Measurements from ENCODE around the gene NAA10.

The NAA10 gene

DNA sequence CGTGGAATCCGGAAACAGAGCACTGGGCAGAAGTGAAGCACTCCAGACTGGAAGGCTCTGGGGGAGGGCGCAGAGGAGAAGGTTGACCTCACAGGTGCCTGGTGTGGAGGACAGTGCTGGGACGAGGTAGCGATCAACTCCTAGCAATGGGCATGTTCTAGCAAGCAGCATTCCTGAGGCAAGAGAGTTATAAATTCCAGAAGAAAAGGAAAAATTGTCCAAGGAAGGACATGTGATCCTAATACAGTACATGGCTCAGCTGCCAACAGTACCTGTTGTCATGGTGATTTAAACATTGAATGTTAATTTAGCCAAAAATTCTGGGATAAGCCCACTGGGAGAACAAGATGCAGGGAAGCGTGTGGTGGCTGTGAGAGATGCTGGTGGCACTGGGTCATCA is 17.0 kb downstream of the NAA10 start (continued):
- TF ChIP-seq RBAK (tag by site-specific recombination; IDR thresholded peaks at IDR 0.05) = no peak

DNA sequence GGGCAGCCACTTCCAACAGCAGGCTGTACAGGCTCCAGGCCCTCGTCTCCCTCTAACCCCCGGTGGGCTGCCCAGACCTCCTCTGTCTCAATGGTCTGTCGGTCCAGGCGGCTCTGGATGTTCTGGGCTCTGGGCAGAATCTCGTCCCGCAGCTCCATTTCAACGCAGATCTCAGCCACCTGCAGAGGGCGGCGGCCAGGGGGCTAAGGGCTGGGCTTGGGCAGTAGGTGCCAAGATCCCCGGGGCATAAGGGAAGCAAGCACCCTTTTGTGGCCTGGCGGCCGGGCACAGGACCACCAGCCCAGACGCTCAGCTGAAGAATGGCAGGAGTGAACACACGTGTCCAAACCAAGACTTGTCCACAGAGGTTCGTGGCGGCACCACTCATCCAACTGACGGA is 21.1 kb downstream of the NAA10 start:
- POLR2A ChIA-PET = interaction anchor here (1.3 to 1.7 kb wide), 2 partner anchors 12 to 15 kb away, joined by 6 read pairs; no protein-coding TSS in a partner anchor
- Histone ChIP-seq H3K4me3 (ENCODE audit: low read depth, low read length) (no peak overlapping the region), H3K9me3 (ENCODE audit: control insufficient read depth, insufficient read depth, low read depth, low read length) (no peaks in the 10 kb centered on the region), H3K27ac (ENCODE audit: extremely low read depth, low read depth, low read length) (no peak overlapping the region), H3K4me1 (ENCODE audit: control insufficient read depth, insufficient read depth, low read length) (no peaks in the 10 kb centered on the region), H3K36me3 (ENCODE audit: control insufficient read depth in 2 of 2, insufficient read depth in 1 of 2, low read length in 2 of 2) (no peaks in the 10 kb centered on the region)
- CTCF ChIA-PET = interaction anchor here (1.1 to 9.6 kb wide), 2 partner anchors 10 to 37 kb away, joined by 3 to 72 read pairs; no protein-coding TSS in a partner anchor
- TF ChIP-seq, protein P1, sequence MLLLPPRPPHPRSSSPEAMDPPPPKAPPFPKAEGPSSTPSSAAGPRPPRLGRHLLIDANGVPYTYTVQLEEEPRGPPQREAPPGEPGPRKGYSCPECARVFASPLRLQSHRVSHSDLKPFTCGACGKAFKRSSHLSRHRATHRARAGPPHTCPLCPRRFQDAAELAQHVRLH (tag by site-specific recombination; IDR thresholded peaks at IDR 0.05) = no peak
- no peak for TF ChIP-seq ZNF423 (tag by site-specific recombination; IDR thresholded peaks at IDR 0.05)
- TF ChIP-seq, protein P2, sequence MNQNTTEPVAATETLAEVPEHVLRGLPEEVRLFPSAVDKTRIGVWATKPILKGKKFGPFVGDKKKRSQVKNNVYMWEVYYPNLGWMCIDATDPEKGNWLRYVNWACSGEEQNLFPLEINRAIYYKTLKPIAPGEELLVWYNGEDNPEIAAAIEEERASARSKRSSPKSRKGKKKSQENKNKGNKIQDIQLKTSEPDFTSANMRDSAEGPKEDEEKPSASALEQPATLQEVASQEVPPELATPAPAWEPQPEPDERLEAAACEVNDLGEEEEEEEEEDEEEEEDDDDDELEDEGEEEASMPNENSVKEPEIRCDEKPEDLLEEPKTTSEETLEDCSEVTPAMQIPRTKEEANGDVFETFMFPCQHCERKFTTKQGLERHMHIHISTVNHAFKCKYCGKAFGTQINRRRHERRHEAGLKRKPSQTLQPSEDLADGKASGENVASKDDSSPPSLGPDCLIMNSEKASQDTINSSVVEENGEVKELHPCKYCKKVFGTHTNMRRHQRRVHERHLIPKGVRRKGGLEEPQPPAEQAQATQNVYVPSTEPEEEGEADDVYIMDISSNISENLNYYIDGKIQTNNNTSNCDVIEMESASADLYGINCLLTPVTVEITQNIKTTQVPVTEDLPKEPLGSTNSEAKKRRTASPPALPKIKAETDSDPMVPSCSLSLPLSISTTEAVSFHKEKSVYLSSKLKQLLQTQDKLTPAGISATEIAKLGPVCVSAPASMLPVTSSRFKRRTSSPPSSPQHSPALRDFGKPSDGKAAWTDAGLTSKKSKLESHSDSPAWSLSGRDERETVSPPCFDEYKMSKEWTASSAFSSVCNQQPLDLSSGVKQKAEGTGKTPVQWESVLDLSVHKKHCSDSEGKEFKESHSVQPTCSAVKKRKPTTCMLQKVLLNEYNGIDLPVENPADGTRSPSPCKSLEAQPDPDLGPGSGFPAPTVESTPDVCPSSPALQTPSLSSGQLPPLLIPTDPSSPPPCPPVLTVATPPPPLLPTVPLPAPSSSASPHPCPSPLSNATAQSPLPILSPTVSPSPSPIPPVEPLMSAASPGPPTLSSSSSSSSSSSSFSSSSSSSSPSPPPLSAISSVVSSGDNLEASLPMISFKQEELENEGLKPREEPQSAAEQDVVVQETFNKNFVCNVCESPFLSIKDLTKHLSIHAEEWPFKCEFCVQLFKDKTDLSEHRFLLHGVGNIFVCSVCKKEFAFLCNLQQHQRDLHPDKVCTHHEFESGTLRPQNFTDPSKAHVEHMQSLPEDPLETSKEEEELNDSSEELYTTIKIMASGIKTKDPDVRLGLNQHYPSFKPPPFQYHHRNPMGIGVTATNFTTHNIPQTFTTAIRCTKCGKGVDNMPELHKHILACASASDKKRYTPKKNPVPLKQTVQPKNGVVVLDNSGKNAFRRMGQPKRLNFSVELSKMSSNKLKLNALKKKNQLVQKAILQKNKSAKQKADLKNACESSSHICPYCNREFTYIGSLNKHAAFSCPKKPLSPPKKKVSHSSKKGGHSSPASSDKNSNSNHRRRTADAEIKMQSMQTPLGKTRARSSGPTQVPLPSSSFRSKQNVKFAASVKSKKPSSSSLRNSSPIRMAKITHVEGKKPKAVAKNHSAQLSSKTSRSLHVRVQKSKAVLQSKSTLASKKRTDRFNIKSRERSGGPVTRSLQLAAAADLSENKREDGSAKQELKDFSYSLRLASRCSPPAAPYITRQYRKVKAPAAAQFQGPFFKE (tag by site-specific recombination; IDR thresholded peaks at IDR 0.05; ENCODE audit: borderline replicate concordance) = no peak
- no peak for TF ChIP-seq YY1 (tag by site-specific recombination; IDR thresholded peaks at IDR 0.05)
- TF ChIP-seq ZNF239 (tag by site-specific recombination; IDR thresholded peaks at IDR 0.05) = no peak
- no peak for TF ChIP-seq ZBTB8A (tag by site-specific recombination; IDR thresholded peaks at IDR 0.05)
- no peak for TF ChIP-seq ZNF624 (tag by site-specific recombination; IDR thresholded peaks at IDR 0.05)

DNA sequence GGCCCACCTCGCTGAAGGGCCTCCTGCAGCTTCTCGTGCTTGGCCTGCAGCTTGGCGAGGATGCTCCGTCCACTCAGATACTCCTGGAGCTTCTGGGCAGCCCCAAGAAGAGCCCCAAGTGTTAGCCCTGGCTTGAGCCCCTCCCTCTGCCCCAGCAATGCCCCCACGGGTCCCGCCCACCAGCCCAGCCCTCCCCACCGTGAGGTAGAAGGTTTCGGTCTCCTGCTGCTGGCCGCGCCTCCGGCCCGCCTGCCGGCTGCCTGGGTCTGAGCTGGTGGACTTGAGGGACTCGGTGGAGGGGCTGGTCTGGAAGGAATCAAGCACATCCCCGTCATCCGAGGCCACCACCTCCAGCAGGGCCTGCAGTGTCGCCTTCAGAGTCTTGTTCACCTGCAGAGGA is 21.6 kb downstream of the NAA10 start:
- Histone ChIP-seq H3K4me3 (ENCODE audit: low read depth, low read length) (no peak overlapping the region), H3K27ac (ENCODE audit: extremely low read depth, low read depth, low read length) (no peak overlapping the region), H3K36me3 (ENCODE audit: control insufficient read depth in 2 of 2, insufficient read depth in 1 of 2, low read length in 2 of 2) (no peaks in the 10 kb centered on the region), H3K9me3 (ENCODE audit: control insufficient read depth, insufficient read depth, low read depth, low read length) (no peaks in the 10 kb centered on the region), H3K4me1 (ENCODE audit: control insufficient read depth, insufficient read depth, low read length) (no peaks in the 10 kb centered on the region)
- ChIA-PET POLR2A (interaction anchor here (1.3 to 1.7 kb wide), 2 partner anchors 12 to 16 kb away, joined by 6 read pairs; no protein-coding TSS in a partner anchor), CTCF (interaction anchor here (1.1 to 9.6 kb wide), 2 partner anchors 10 to 37 kb away, joined by 3 to 72 read pairs; no protein-coding TSS in a partner anchor)
- TF ChIP-seq ZNF501 (tag by site-specific recombination; IDR thresholded peaks at IDR 0.05) = no peak

DNA sequence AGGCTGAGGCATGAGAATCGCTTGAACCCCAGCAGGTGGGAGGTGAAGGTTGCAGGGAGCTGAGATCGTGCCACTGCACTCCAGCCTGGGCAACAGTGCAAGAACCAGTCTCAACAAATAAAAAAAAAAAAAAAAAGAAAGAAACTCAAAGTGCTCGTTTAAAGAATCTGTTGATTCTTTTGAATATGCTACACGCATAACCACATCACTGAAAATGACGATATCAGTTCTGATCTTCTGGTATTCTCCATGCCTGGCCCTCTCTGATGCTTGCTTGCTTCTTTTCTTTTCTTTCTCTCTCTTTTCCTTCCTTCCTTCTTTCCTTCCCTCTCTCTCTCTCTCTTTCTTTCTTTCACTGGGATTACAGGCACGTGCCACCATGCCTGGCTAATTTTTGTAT is 23.0 kb downstream of the NAA10 start:
- no peak overlapping the region for H3K4me3 ChIP-seq (ENCODE audit: low read depth, low read length)
- no peaks in the 10 kb centered on the region for H3K4me1 ChIP-seq (ENCODE audit: control insufficient read depth, insufficient read depth, low read length)
- CTCF ChIA-PET = interaction anchor here (1.0 to 9.6 kb wide), 3 partner anchors 12 to 37 kb away, joined by 3 to 72 read pairs (median 4); no protein-coding TSS in a partner anchor
- POLR2A ChIA-PET = interaction anchor here (0.9 to 2.1 kb wide), 2 partner anchors 16 to 117 kb away, joined by 3 to 8 read pairs; partner anchors contain the start of genes IDH3G and SSR4
- H3K36me3 ChIP-seq (ENCODE audit: control insufficient read depth in 2 of 2, insufficient read depth in 1 of 2, low read length in 2 of 2) = no peaks in the 10 kb centered on the region
- no peak overlapping the region for H3K27ac ChIP-seq (ENCODE audit: extremely low read depth, low read depth, low read length)
- TF ChIP-seq ZNF366 (tag by site-specific recombination; conservative IDR thresholded peaks at IDR 0.05) (peak; percentile 48; the same call in 1 of the 2 replicates), ZBTB1 (tag by site-specific recombination; IDR thresholded peaks at IDR 0.05) (no peak), PRDM1 (tag by site-specific recombination; IDR thresholded peaks at IDR 0.05) (no peak)
- H3K9me3 ChIP-seq (ENCODE audit: control insufficient read depth, insufficient read depth, low read depth, low read length) = no peaks in the 10 kb centered on the region
